Epithelial cell of proximal tubule (primary cell): Measurements from ENCODE around the gene USP48. TPM values are rescaled to one million over a fixed set of nuclear protein-coding genes. Genes with fewer than 3 reads are reported as not detected.
A peak's percentile ranks its signal among the peaks of the same experiment; 100 is the strongest.

Source experiments
- DNase-seq: peaks from one replicate; pipeline ENCODE4 v3.0.0-alpha.2; 2011; ENCODE audit warnings: low read depth
- H3K4me3 ChIP-seq: 2 replicates; pipeline ENCODE4 v1.5.1; 2011; ENCODE audit warnings: low read depth, mild to moderate bottlenecking, low read length
- total RNA-seq: library from RNA; depleted of rRNA; stranded (reverse); fragments of >200 nt; gene quantifications from 2 replicates; pipeline ENCODE4 v1.2.3, GENCODE V29; 2015
- TF ChIP-seq, protein P1 (sequence below): conservative IDR thresholded peaks from 2 replicates; pipeline ENCODE4 v1.5.1; 2012; ENCODE audit warnings: low read depth, mild to moderate bottlenecking, low read length

USP48 gene
- total RNA-seq, 1 donor from 2014 or later, result 24.0 TPM

- no peak for DNase-seq
- TF ChIP-seq, protein P1, sequence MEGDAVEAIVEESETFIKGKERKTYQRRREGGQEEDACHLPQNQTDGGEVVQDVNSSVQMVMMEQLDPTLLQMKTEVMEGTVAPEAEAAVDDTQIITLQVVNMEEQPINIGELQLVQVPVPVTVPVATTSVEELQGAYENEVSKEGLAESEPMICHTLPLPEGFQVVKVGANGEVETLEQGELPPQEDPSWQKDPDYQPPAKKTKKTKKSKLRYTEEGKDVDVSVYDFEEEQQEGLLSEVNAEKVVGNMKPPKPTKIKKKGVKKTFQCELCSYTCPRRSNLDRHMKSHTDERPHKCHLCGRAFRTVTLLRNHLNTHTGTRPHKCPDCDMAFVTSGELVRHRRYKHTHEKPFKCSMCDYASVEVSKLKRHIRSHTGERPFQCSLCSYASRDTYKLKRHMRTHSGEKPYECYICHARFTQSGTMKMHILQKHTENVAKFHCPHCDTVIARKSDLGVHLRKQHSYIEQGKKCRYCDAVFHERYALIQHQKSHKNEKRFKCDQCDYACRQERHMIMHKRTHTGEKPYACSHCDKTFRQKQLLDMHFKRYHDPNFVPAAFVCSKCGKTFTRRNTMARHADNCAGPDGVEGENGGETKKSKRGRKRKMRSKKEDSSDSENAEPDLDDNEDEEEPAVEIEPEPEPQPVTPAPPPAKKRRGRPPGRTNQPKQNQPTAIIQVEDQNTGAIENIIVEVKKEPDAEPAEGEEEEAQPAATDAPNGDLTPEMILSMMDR, result no peak
Measured at GRCh38 chr1:21707086-21707840, 75.7 kb downstream of the USP48 start.

DNA sequence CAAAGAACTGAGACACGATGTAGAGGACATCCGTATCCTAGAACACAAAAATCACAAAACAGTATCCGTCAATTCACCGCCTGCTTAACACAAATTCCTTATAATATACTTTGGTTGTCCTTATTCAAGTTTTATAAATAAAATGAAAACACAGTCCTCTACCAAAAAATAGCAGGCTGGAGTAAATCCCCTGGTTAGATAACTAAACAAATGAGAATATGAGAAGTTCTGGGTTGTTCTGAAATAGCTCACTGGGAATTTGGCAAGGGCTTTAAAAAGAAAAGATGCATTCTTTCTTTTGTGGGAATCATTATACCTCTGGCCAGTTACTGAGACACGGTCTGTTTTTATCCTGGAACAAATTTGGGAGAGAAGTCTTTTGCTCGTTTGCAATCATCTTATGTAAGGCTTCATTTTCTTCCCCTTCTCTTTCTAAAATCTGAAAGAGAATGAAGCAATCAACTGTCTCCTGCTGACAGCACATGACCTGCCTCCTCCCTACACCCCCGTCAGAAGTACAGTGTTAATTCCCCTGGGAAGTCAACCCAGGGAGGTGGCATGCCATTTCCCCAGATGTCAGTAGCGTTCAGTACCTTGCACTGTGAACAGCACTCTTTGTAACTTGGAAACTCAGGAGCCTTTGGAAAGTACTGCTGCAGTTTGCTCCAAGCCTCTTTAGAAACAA is 76.7 kb downstream of the USP48 start:
- H3K4me3 ChIP-seq, result no peak overlapping the region
- TF ChIP-seq, protein P1, result no peak
- DNase-seq, result no peak

More at GRCh38 chr1:21707086-21707840, 75.7 kb downstream of the USP48 start:
- no peak overlapping the region for H3K4me3 ChIP-seq

GRCh38 chr1:21705303-21705980 is 77.5 kb downstream of the USP48 start:
- H3K4me3 ChIP-seq, result no peak overlapping the region
- DNase-seq, result no peak
- TF ChIP-seq, protein P1, result no peak

DNA sequence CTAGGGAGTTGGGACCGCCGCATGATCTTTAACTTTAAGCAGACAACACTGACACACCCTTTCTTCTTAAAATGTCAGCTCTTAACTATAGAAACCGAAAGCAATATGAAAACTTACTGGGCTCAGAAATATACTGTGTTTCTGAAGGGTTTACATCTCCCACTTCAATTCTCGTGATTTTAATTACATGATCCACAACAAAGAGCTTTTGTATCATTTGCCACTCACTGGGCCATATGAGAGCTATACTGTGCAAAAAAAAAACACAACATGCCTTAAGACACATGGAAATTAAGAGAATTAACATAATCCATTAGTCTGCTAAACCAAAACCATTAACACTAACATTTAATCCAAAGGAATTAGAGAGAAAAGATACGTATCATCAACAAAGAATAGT is 78.8 kb downstream of the USP48 start:
- no peak overlapping the region for H3K4me3 ChIP-seq
- TF ChIP-seq, protein P1, result no peak
- DNase-seq, result no peak

DNA sequence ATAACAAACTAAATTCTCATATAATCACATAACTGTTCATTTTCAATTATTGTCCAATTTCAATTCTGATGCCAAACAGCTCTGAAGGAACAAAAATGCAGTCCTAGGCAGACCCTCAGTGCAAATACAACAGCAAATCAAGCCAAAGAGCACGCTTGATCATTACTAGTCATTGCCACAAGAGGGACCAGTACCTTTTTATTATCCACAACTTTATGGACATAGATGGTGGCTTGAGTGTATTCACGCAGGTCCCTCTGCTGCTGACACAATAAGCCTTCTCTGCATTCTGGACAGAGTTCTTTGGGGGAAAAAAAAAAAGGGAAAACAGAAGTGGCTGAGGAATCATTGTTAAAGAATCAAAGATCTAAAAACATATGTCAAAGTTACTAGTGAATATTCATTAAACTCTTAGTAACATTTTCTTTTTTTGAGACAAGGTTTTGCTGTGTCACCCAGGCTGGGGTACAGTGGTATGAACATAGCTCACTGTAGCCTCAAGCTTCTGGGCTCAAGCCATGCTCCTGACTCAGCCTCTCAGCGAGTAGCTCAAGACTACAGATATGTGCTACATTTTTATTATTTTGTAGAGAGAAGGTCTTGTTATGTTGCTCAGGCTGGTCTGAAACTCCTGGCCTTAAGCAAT is 79.5 kb downstream of the USP48 start:
- DNase-seq, result peak; percentile 6
- TF ChIP-seq, protein P1, result peak; percentile 63
- no peak overlapping the region for H3K4me3 ChIP-seq

DNA sequence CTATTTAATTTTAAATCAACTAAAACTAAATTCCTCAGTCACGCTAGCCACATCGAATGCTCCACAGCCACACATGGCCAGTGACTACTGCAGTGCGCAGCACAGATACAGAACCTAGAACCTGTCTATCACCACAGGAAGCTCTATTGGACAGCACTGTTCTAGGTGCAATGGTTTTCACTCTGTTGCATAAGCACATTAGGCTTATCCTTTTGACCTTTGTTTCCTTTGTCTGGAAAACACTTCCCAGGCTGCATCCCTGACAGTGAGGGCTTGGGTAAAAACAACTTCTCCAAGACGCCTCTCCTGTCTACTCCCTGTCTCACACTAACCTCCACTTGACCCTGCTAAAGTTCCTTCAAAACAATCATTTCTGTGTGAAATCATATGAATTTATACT is 80.2 kb downstream of the USP48 start:
- TF ChIP-seq, protein P1, result no peak
- no peak overlapping the region for H3K4me3 ChIP-seq
- no peak for DNase-seq
